Thoracic aorta (tissue), 2 donors: Measurements from ENCODE around the gene RTN4IP1. TPM values are rescaled to one million over a fixed set of nuclear protein-coding genes. Genes with fewer than 3 reads are reported as not detected.

Experiments used
- ATAC-seq: fragments of 150-250 bp; one replicate; pipeline ENCODE4 v1.8.0; 2017; ENCODE audit warnings: low read depth; ENCODE audit not compliant: insufficient number of reproducible peaks, low FRiP score
- DNase-seq: peaks from one replicate; pipeline ENCODE4 v3.0.0-alpha.2; 2020; ENCODE audit warnings: low spot score
- H3K27ac ChIP-seq, 2 donors: fragments of 200-600 bp; sonication (generic); 1 replicate in 1 of 2; 2 replicates in 1 of 2; pipeline ENCODE4 v1.5.1; 2016; ENCODE audit warnings: mild to moderate bottlenecking in 2 of 2, moderate library complexity in 2 of 2
- H3K27me3 ChIP-seq: fragments of 200-600 bp; sonication (generic); replicated peaks from 2 replicates; pipeline ENCODE4 v1.6.0; 2016; ENCODE audit warnings: mild to moderate bottlenecking; ENCODE audit not compliant: insufficient read depth
- H3K36me3 ChIP-seq: fragments of 200-600 bp; sonication (generic); one replicate; pipeline ENCODE4 v1.5.1; 2016
- H3K4me1 ChIP-seq, 2 donors: fragments of 200-600 bp; sonication (generic); 1 replicate in 1 of 2; 2 replicates in 1 of 2; pipeline versions ENCODE4 v1.5.1 to v1.6.0; 2016; ENCODE audit warnings: low read depth in 2 of 2, mild to moderate bottlenecking in 1 of 2; ENCODE audit not compliant: control insufficient read depth in 1 of 2
- H3K4me3 ChIP-seq: fragments of 200-600 bp; sonication (generic); 2 replicates; pipeline ENCODE4 v1.5.1; 2016; ENCODE audit warnings: mild to moderate bottlenecking
- H3K9me3 ChIP-seq: fragments of 200-600 bp; sonication (generic); 2 replicates; pipeline ENCODE4 v1.5.1; 2016
- CTCF ChIP-seq: fragments of 200-600 bp; sonication (generic); IDR thresholded peaks from one replicate; pipeline ENCODE4 v1.5.1; 2019; ENCODE audit warnings: antibody characterized with exemption
- total RNA-seq, 2 donors: library from RNA; depleted of rRNA; stranded (reverse); fragments of >200 nt; gene quantifications; one replicate each; pipeline versions ENCODE4 v1.1.0 to v1.2.3, GENCODE V29; 2016

Gene RTN4IP1
- total RNA-seq, 2 donors from 2014 or later, result 1.3 to 10.7 TPM

GRCh38 chr6:106572436-106572835 is 56.9 kb downstream of the RTN4IP1 start:
- peaks cover 3% of the 10 kb centered on the region for H3K36me3 ChIP-seq

GRCh38 chr6:106569428-106569827 is 59.9 kb downstream of the RTN4IP1 start:
- no peak overlapping the region for H3K4me3 ChIP-seq
- DNase-seq (no peak), ATAC-seq (no peak)
- no peaks in the 10 kb centered on the region for H3K27me3 ChIP-seq
- H3K36me3 ChIP-seq, result peaks cover 3% of the 10 kb centered on the region
- H3K9me3 ChIP-seq, result no peaks in the 10 kb centered on the region
- no peaks in the 10 kb centered on the region for H3K4me1 ChIP-seq
- TF ChIP-seq CTCF, result no peak
- no peak overlapping the region for H3K27ac ChIP-seq

More at GRCh38 chr6:106572436-106572835, 56.9 kb downstream of the RTN4IP1 start:
- H3K27ac ChIP-seq, result no peak overlapping the region
- ATAC-seq (no peak), DNase-seq (no peak)
- H3K4me3 ChIP-seq, result no peak overlapping the region
- H3K4me1 ChIP-seq, result no peaks in the 10 kb centered on the region
- TF ChIP-seq CTCF, result no peak
- no peaks in the 10 kb centered on the region for H3K9me3 ChIP-seq
- no peaks in the 10 kb centered on the region for H3K27me3 ChIP-seq

DNA sequence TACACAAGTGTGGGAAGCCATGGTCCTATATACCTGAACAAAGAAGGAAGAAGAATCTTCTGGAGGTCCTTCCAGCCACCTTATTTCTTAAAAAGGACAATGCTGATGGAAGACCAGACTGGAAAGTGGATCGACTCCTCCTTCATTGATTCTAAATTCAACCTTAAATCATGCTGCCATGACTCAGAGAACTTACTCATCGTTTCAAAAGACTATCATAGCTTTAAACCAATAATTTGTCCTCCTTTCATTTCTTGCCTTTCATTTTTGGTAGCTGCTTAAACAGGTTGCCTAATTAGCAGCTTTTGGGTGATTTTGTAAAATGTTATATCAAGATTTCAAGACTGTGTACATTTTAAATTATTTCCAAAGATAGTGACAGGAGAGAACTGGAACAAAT is 60.8 kb downstream of the RTN4IP1 start:
- TF ChIP-seq CTCF, result no peak
- H3K27me3 ChIP-seq, result no peaks in the 10 kb centered on the region
- H3K4me3 ChIP-seq, result no peak overlapping the region
- H3K9me3 ChIP-seq, result no peaks in the 10 kb centered on the region
- H3K4me1 ChIP-seq, result no peaks in the 10 kb centered on the region
- ATAC-seq (no peak), DNase-seq (no peak)
- no peak overlapping the region for H3K27ac ChIP-seq
- H3K36me3 ChIP-seq, result peaks cover 3% of the 10 kb centered on the region

DNA sequence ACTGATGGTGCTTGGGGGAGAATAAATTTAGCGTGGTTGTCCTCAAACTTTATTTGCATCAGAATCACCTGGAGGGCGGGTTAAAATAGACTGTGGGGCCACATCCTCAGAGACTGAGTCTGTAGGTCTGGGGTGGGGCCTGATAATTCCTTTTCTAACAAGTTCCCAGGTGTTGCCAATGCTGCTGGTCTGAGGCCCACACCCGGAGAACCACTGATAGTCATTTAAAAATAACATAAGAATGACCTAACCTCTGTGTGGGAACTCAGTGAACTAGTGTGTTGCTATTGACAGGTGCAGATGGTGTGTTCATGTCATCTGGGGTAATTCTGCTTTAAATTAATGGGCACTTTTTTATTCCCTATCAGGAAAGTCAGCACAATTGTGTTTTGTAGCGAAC is 64.8 kb downstream of the RTN4IP1 start:
- no peak overlapping the region for H3K27ac ChIP-seq
- H3K9me3 ChIP-seq, result no peaks in the 10 kb centered on the region
- no peaks in the 10 kb centered on the region for H3K4me1 ChIP-seq
- H3K4me3 ChIP-seq, result no peak overlapping the region
- ATAC-seq (no peak), DNase-seq (no peak)
- no peaks in the 10 kb centered on the region for H3K27me3 ChIP-seq
- TF ChIP-seq CTCF, result no peak
- H3K36me3 ChIP-seq, result peaks cover under 1% of the 10 kb centered on the region

GRCh38 chr6:106563614-106564013 is 65.7 kb downstream of the RTN4IP1 start:
- no peak for TF ChIP-seq CTCF
- Histone ChIP-seq H3K27ac (no peak overlapping the region), H3K36me3 (no peaks in the 10 kb centered on the region), H3K27me3 (no peaks in the 10 kb centered on the region), H3K4me3 (no peak overlapping the region), H3K9me3 (no peaks in the 10 kb centered on the region), H3K4me1 (no peaks in the 10 kb centered on the region)
- ATAC-seq, result no peak
- DNase-seq, result no peak
